Jurkat, Clone E6-1 (cell line): ENCODE data around the gene SEMA3A.

Source experiments
- DNase-seq: peaks from one replicate; pipeline ENCODE4 v3.0.0-alpha.2; 2011; ENCODE audit warnings: low read depth, low spot score
- H3K4me3 ChIP-seq: 2 replicates; pipeline ENCODE4 v1.5.1; 2011; ENCODE audit warnings: mild to moderate bottlenecking, low read length, control low read depth, moderate library complexity

Gene SEMA3A

GRCh38 chr7:84200859-84201258, 6.3 kb upstream of the SEMA3A start:
- DNase-seq, result no peak

GRCh38 chr7:84199216-84199615, 4.6 kb upstream of the SEMA3A start:
- H3K4me3 ChIP-seq, result no peak overlapping the region
- no peak for DNase-seq

More at GRCh38 chr7:84200859-84201258, 6.3 kb upstream of the SEMA3A start:
- H3K4me3 ChIP-seq, result no peak overlapping the region

- no peak for DNase-seq
- no peak overlapping the region for H3K4me3 ChIP-seq
Observed at GRCh38 chr7:84196084-84196503, 1.5 kb upstream of the SEMA3A start.

- no peak overlapping the region for H3K4me3 ChIP-seq
- DNase-seq, result no peak
Observed at GRCh38 chr7:84195295-84196060, 889 bp upstream of the SEMA3A start.

GRCh38 chr7:84193747-84194146, 842 bp downstream of the SEMA3A start:
- no peak for DNase-seq
- no peak overlapping the region for H3K4me3 ChIP-seq

GRCh38 chr7:84191842-84192241, 2.7 kb downstream of the SEMA3A start:
- no peak overlapping the region for H3K4me3 ChIP-seq
- no peak for DNase-seq

GRCh38 chr7:84191261-84191660, 3.3 kb downstream of the SEMA3A start:
- H3K4me3 ChIP-seq, result no peak overlapping the region
- DNase-seq, result no peak

GRCh38 chr7:84190016-84190705, 4.4 kb downstream of the SEMA3A start:
- no peak for DNase-seq
- no peak overlapping the region for H3K4me3 ChIP-seq

- no peak for DNase-seq
- no peak overlapping the region for H3K4me3 ChIP-seq
Observed at GRCh38 chr7:84188786-84189405, 5.7 kb downstream of the SEMA3A start.

- no peak for DNase-seq
Observed at GRCh38 chr7:84187813-84188510, 6.6 kb downstream of the SEMA3A start.

GRCh38 chr7:84187087-84187805, 7.3 kb downstream of the SEMA3A start:
- DNase-seq, result no peak
- H3K4me3 ChIP-seq, result no peak overlapping the region

More at GRCh38 chr7:84187813-84188510, 6.6 kb downstream of the SEMA3A start:
- no peak overlapping the region for H3K4me3 ChIP-seq

GRCh38 chr7:84183741-84184140, 10.8 kb downstream of the SEMA3A start:
- no peak overlapping the region for H3K4me3 ChIP-seq
- DNase-seq, result no peak

GRCh38 chr7:84182301-84182700, 12.3 kb downstream of the SEMA3A start:
- DNase-seq, result no peak

GRCh38 chr7:84181628-84182027, 13.0 kb downstream of the SEMA3A start:
- no peak overlapping the region for H3K4me3 ChIP-seq
- DNase-seq, result no peak

More at GRCh38 chr7:84182301-84182700, 12.3 kb downstream of the SEMA3A start:
- H3K4me3 ChIP-seq, result no peak overlapping the region

- H3K4me3 ChIP-seq, result no peak overlapping the region
- no peak for DNase-seq
Observed at GRCh38 chr7:84177758-84178412, 16.7 kb downstream of the SEMA3A start.

- no peak overlapping the region for H3K4me3 ChIP-seq
- DNase-seq, result no peak
Observed at GRCh38 chr7:84176716-84177115, 17.9 kb downstream of the SEMA3A start.

GRCh38 chr7:84175461-84175860, 19.1 kb downstream of the SEMA3A start:
- H3K4me3 ChIP-seq, result no peak overlapping the region
- DNase-seq, result no peak

GRCh38 chr7:84170646-84171045, 23.9 kb downstream of the SEMA3A start:
- H3K4me3 ChIP-seq, result no peak overlapping the region
- no peak for DNase-seq
